ENCODE results near the gene DHX38.

DHX38 gene

GRCh38 chr16:72084445-72084844, 9.2 kb upstream of the DHX38 start:
- DNase-seq: no peak

GRCh38 chr16:72085002-72085401, 8.6 kb upstream of the DHX38 start:
- no peak for DNase-seq

GRCh38 chr16:72091217-72091616, 2.4 kb upstream of the DHX38 start:
- DNase-seq: no peak

GRCh38 chr16:72092832-72093447, 707 bp upstream of the DHX38 start:
- no peak for DNase-seq

DNA sequence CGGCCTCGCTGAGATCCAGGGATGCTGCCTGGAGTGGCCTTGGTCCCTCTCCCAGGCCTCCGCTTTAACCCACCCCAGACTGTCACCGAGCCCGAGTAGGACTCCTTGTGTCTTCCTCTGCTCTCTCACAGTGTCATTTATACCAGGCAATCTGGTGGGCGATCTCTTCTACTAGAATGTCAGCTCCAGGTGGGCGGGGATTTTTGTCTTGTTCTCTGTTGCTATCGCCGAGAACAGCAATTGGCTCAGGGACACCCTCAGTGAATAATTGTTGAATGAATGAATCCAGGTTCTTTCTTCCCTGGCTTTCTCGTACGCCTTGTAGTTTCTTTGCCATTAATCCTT, 591 bp downstream of the DHX38 start:
- no peak for DNase-seq

GRCh38 chr16:72098936-72099335, 5.3 kb downstream of the DHX38 start:
- no peak for DNase-seq

GRCh38 chr16:72099377-72099818, 5.8 kb downstream of the DHX38 start:
- peak; percentile 25 for DNase-seq

GRCh38 chr16:72101195-72101594, 7.5 kb downstream of the DHX38 start:
- no peak for DNase-seq

DNA sequence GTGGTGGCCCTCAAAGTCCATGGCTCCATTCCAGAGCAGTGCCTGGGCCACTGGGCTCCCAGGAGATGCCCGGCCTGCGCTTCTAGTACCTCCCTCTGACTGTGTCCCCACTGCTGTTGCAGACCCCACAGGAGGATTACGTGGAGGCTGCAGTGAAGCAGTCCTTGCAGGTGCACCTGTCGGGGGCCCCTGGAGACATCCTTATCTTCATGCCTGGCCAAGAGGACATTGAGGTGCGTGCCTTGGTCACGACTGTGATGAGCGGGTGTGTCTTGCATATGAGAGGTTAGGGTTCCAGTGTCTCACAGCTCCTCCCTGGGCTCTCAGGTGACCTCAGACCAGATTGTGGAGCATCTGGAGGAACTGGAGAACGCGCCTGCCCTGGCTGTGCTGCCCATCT, 11.3 kb downstream of the DHX38 start:
- DNase-seq: no peak

DNA sequence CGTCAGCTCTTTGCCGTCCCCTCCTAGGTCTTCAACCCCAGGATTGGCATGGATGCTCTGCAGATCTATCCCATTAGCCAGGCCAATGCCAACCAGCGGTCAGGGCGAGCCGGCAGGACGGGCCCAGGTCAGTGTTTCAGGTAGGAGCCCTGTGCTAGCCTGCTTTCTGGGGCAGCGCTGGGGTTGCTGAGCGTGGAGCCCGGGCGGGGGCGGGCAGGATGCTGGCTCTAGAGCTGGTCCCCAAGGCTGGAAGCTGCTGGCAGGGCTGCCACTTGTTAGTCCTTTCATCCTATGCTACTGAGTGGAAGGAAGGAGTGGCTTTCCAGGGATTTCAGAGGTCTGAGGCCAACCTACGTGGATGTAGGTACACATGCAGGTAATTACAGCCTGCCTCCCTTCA, 12.3 kb downstream of the DHX38 start:
- DNase-seq: no peak

DNA sequence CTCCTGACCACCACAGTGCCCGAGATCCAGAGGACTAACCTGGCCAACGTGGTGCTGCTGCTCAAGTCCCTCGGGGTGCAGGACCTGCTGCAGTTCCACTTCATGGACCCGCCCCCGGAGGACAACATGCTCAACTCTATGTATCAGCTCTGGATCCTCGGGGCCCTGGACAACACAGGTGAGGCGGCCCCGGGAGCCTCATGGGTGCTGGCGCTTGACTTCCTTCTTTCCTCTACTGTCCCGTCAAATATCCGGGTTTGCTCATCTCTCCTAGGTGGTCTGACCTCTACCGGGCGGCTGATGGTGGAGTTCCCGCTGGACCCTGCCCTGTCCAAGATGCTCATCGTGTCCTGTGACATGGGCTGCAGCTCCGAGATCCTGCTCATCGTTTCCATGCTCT, 13.7 kb downstream of the DHX38 start:
- no peak for DNase-seq

DNA sequence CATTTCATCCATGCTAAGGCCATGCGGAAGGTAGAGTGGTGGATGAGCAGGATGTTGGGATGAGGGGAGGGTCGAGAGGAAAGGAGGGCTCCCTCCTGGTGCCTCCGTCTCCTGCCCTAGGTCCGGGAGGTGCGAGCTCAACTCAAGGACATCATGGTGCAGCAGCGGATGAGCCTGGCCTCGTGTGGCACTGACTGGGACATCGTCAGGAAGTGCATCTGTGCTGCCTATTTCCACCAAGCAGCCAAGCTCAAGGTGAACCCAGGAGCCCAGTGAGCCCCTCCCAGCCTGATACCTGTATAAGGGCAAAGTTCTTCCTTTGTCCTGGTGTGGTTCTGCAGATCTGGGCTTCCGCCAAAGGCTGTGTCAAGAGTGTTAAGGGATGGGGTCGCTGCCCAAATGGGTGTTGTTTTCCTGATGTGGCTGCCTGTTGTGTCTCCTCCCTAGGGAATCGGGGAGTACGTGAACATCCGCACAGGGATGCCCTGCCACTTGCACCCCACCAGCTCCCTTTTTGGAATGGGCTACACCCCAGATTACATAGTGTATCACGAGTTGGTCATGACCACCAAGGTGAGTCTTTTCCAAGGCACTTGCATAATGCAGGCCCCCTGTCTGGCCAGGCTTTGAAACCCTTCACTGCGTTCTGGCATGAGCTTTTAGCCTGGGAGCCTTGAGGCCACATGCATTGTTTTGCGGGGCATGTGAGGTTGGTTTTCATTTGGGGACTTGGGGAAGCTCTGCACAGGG, 14.9 kb downstream of the DHX38 start:
- no peak for DNase-seq

- no peak for DNase-seq
Observed at GRCh38 chr16:72109300-72109699, 15.7 kb downstream of the DHX38 start.

GRCh38 chr16:72109966-72110530, 16.4 kb downstream of the DHX38 start:
- no peak for DNase-seq

DNA sequence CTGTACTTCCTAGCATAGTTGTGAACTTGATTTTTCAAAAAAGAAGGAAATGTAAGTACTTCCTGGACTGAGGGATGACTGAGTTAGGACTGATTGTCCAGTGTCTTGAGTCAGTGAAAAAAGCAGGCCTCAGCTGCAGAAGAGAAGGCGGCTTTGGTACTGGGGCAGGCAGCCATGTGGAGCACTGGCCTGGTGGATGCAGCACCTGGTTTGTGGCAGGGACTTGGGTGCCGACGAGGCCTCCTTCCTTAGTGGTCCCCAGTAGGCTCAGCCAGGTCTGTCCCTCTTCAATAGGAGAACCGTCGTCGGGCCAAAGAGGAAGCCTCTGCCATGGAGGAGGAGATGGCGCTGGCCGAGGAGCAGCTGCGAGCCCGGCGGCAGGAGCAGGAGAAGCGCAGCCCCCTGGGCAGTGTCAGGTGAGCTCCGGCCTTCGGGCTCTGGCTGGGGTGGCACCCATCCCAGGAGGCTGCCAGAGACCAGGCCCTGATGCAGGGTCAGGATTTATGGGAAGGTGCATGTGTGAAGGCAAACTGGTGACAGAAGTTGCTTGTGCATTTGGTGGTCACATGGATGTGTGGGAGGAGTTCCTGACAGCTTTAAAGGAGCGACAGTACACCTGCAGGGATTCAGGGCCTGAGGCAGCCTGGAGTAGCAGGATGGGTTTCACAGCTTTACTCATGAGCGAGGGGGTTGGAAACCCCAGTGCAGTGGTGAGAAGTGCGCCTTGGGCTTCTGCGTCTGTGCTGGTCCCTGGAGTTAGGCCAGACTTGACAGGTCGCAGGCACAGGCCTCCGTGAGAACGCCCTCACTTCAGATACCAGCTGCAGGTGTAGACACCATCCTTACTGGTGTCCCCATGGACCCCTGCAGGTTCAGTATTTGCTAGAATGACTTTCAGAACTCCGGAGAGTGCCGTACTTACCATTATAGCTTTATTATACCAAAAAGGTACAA, 17.3 kb downstream of the DHX38 start:
- no peak for DNase-seq

GRCh38 chr16:72111657-72112451, 18.2 kb downstream of the DHX38 start:
- DNase-seq: no peak

- no peak for DNase-seq
Observed at GRCh38 chr16:72112452-72112792, 18.8 kb downstream of the DHX38 start.

- DNase-seq: no peak
Observed at GRCh38 chr16:72112906-72113615, 19.4 kb downstream of the DHX38 start.

GRCh38 chr16:72113616-72113945, 19.9 kb downstream of the DHX38 start:
- no peak for DNase-seq

GRCh38 chr16:72120026-72120425, 26.4 kb downstream of the DHX38 start:
- DNase-seq: no peak

GRCh38 chr16:72122308-72122707, 28.7 kb downstream of the DHX38 start:
- DNase-seq: no peak

GRCh38 chr16:72122916-72123315, 29.3 kb downstream of the DHX38 start:
- DNase-seq: no peak
